Measurements from ENCODE around the gene PRDM1. TPM values are rescaled to one million over a fixed set of nuclear protein-coding genes. Genes with fewer than 3 reads are reported as not detected.
A peak's percentile ranks its signal among the peaks of the same experiment; 100 is the strongest.

The PRDM1 gene
- total RNA-seq, 1 donor = 2.5 TPM

DNA sequence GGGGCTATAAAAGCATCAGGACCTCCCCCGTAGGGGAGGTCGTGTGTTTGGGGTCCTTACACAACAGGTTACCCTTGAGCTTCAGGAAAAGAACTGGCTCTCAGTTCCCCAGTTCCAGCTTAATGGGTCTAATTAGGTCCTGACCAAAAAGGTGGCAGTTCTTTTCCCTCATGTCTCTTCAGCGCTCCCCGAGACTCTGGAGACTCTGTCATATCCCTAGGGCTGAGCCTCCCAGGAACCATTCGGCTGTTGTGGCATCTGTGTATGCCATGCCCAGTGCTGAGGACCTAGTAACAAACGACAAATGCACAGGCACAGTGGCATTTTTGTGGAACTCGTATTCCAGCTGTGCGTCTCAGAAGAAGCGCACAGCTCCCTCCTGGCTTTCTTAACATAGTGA, 14.6 kb downstream of the PRDM1 start:
- no peak overlapping the region for H3K4me3 ChIP-seq (ENCODE audit: insufficient read depth, low read length)
- TF ChIP-seq, protein P1, sequence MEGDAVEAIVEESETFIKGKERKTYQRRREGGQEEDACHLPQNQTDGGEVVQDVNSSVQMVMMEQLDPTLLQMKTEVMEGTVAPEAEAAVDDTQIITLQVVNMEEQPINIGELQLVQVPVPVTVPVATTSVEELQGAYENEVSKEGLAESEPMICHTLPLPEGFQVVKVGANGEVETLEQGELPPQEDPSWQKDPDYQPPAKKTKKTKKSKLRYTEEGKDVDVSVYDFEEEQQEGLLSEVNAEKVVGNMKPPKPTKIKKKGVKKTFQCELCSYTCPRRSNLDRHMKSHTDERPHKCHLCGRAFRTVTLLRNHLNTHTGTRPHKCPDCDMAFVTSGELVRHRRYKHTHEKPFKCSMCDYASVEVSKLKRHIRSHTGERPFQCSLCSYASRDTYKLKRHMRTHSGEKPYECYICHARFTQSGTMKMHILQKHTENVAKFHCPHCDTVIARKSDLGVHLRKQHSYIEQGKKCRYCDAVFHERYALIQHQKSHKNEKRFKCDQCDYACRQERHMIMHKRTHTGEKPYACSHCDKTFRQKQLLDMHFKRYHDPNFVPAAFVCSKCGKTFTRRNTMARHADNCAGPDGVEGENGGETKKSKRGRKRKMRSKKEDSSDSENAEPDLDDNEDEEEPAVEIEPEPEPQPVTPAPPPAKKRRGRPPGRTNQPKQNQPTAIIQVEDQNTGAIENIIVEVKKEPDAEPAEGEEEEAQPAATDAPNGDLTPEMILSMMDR (IDR thresholded peaks at IDR 0.05; ENCODE audit: extremely low read depth, low read depth, low read length) = no peak

DNA sequence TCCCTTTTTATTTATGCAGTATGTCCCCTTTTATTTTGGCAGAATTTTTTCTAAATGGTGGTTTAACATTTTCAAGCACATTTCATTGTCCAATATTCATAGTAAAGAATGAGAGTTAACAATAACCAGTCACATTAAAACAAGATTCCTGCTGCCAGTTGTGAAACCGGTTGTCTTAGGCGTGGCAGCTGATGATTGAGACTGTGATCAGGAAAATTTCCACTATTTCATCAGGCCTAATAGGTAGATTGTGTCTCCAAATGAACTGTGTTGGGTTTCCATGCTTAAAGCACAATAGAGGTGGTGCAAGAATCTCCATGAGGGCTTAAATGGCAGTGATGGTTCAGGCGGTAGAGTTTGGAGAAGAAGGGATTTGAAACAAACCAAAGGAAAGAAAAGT, 15.3 kb downstream of the PRDM1 start:
- Histone ChIP-seq H3K4me2 (ENCODE audit: insufficient read depth, low read length) (no peak overlapping the region), H4K20me1 (ENCODE audit: insufficient read depth, low read length) (no peaks in the 10 kb centered on the region), H3K4me1 (ENCODE audit: insufficient read depth, low read length) (peaks cover 27% of the 10 kb centered on the region), H3K9me3 (ENCODE audit: low read depth, low read length) (no peaks in the 10 kb centered on the region), H3K4me3 (ENCODE audit: insufficient read depth, low read length) (no peak overlapping the region), H3K36me3 (ENCODE audit: insufficient read depth, low read length) (peaks cover 18% of the 10 kb centered on the region), H3K27me3 (ENCODE audit: insufficient read depth, low read length) (no peaks in the 10 kb centered on the region), H2AFZ (ENCODE audit: low read length) (no peak overlapping the region), H3K79me2 (ENCODE audit: insufficient read depth, low read length) (no peaks in the 10 kb centered on the region), H3K27ac (ENCODE audit: low read depth, low read length) (no peak overlapping the region)
- DNase-seq (ENCODE audit: insufficient read length, low spot score, missing footprints) = no peak
- TF ChIP-seq, protein P1 (IDR thresholded peaks at IDR 0.05; ENCODE audit: extremely low read depth, low read depth, low read length) = no peak

More for the DNA sequence above, 14.6 kb downstream of the PRDM1 start:
- peaks cover 11% of the 10 kb centered on the region for H3K36me3 ChIP-seq (ENCODE audit: insufficient read depth, low read length)
- no peaks in the 10 kb centered on the region for H3K27me3 ChIP-seq (ENCODE audit: insufficient read depth, low read length)
- DNase-seq (ENCODE audit: insufficient read length, low spot score, missing footprints) = no peak
- no peaks in the 10 kb centered on the region for H4K20me1 ChIP-seq (ENCODE audit: insufficient read depth, low read length)
- no peak overlapping the region for H2AFZ ChIP-seq (ENCODE audit: low read length)
- H3K4me1 ChIP-seq (ENCODE audit: insufficient read depth, low read length) = peaks cover 27% of the 10 kb centered on the region
- no peaks in the 10 kb centered on the region for H3K9me3 ChIP-seq (ENCODE audit: low read depth, low read length)
- H3K4me2 ChIP-seq (ENCODE audit: insufficient read depth, low read length) = no peak overlapping the region
- H3K79me2 ChIP-seq (ENCODE audit: insufficient read depth, low read length) = no peaks in the 10 kb centered on the region
- H3K27ac ChIP-seq (ENCODE audit: low read depth, low read length) = no peak overlapping the region

DNA sequence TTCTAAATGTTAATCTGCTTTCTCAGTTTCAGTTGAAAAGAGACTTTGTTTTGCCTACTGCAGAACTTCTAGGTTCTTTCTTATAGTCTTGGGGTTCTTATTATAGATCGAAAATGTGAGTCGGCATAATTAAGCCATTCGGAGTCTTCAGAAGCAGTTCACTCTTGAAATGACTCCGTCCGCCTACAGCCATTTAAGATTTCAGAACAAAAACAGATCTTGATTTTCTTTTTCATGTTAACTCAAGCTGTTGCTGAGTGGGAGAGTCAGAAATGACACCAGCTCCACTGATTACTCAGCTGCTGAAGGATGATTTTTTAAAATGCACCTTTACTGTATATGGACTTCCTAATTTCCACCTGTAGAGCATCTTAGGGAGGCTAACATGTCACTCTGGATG, 15.9 kb downstream of the PRDM1 start:
- TF ChIP-seq, protein P1 (IDR thresholded peaks at IDR 0.05; ENCODE audit: extremely low read depth, low read depth, low read length) = no peak
- H3K27me3 ChIP-seq (ENCODE audit: insufficient read depth, low read length) = no peaks in the 10 kb centered on the region
- H3K9me3 ChIP-seq (ENCODE audit: low read depth, low read length) = no peaks in the 10 kb centered on the region
- no peaks in the 10 kb centered on the region for H3K79me2 ChIP-seq (ENCODE audit: insufficient read depth, low read length)
- H3K4me1 ChIP-seq (ENCODE audit: insufficient read depth, low read length) = peaks cover 27% of the 10 kb centered on the region
- H3K27ac ChIP-seq (ENCODE audit: low read depth, low read length) = no peak overlapping the region
- DNase-seq (ENCODE audit: insufficient read length, low spot score, missing footprints) = no peak
- H3K4me2 ChIP-seq (ENCODE audit: insufficient read depth, low read length) = no peak overlapping the region
- H3K36me3 ChIP-seq (ENCODE audit: insufficient read depth, low read length) = peaks cover 24% of the 10 kb centered on the region
- no peak overlapping the region for H2AFZ ChIP-seq (ENCODE audit: low read length)
- no peaks in the 10 kb centered on the region for H4K20me1 ChIP-seq (ENCODE audit: insufficient read depth, low read length)
- H3K4me3 ChIP-seq (ENCODE audit: insufficient read depth, low read length) = no peak overlapping the region

DNA sequence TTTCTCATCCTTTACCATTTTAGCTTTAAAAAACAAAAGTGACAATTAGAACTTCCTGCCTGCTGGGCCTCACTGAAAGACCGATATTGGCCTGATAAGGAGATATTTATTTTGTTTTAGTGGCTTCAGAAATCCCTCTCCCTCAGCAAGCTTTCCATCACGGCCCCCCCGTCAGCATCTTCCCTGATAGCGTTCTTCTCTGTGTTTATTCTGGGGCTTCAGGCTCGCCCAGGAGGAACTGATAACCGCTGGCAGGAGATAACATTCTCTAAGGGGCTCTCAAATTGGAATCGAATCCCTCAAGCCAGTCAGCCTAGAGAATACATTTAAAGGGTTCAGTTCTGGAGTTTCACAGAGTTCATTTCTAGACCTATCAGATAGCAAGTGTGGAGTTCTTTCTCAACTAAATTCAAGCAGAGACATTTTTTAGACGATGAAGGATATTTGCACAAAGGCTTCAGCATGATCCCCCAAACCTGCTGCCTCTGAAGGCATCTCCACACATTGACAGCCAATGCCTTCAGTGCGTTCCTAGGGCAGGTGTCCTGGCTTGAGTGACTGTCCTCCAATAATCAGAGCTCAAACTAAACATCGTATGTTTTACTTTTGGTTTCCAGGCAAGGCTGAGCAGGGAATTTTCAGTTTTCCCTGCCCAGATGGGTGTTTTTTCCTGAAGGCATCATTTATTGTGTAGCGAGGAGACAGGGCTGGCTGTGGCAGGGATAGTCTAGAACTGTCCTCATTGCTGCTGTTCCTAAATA, 17.0 kb downstream of the PRDM1 start:
- no peaks in the 10 kb centered on the region for H3K9me3 ChIP-seq (ENCODE audit: low read depth, low read length)
- H3K79me2 ChIP-seq (ENCODE audit: insufficient read depth, low read length) = no peaks in the 10 kb centered on the region
- H3K36me3 ChIP-seq (ENCODE audit: insufficient read depth, low read length) = peaks cover 28% of the 10 kb centered on the region
- H3K27me3 ChIP-seq (ENCODE audit: insufficient read depth, low read length) = no peaks in the 10 kb centered on the region
- H3K4me3 ChIP-seq (ENCODE audit: insufficient read depth, low read length) = peak overlapping the region; percentile 44
- DNase-seq (ENCODE audit: insufficient read length, low spot score, missing footprints) = no peak
- H4K20me1 ChIP-seq (ENCODE audit: insufficient read depth, low read length) = no peaks in the 10 kb centered on the region
- TF ChIP-seq, protein P1 (IDR thresholded peaks at IDR 0.05; ENCODE audit: extremely low read depth, low read depth, low read length) = no peak
- peak overlapping the region; percentile 71 for H2AFZ ChIP-seq (ENCODE audit: low read length)
- no peak overlapping the region for H3K27ac ChIP-seq (ENCODE audit: low read depth, low read length)
- H3K4me1 ChIP-seq (ENCODE audit: insufficient read depth, low read length) = peaks cover 15% of the 10 kb centered on the region
- peak overlapping the region; percentile 68 for H3K4me2 ChIP-seq (ENCODE audit: insufficient read depth, low read length)
